Right atrium auricular region (tissue), 2 donors: Measurements from ENCODE around the gene ITGAE. TPM values are rescaled to one million over a fixed set of nuclear protein-coding genes. Genes with fewer than 3 reads are reported as not detected.
"Not testable (repeated sequence)": the region's sequence is repeated elsewhere in the genome, so short reads cannot be mapped to it uniquely, and the experiment has no call there.

Source experiments
- DNase-seq: peaks from one replicate; pipeline ENCODE4 v3.0.0-alpha.2; 2019; ENCODE audit warnings: low spot score
- H3K27ac ChIP-seq, 2 donors: fragments of 200-600 bp; sonication (generic); 1 replicate in 1 of 2; 2 replicates in 1 of 2; pipeline ENCODE4 v1.5.1; 2016 to 2019
- H3K27me3 ChIP-seq, 2 donors: fragments of 200-600 bp; sonication (generic); one replicate each; pipeline versions ENCODE4 v1.5.1 to v1.6.0; 2017 to 2019
- H3K36me3 ChIP-seq: fragments of 200-600 bp; sonication (generic); one replicate; pipeline ENCODE4 v1.5.1; 2016
- H3K4me1 ChIP-seq, 2 donors: fragments of 200-600 bp; sonication (generic); one replicate each; pipeline versions ENCODE4 v1.5.1 to v1.6.0; 2017 to 2019
- H3K4me3 ChIP-seq, 2 donors: fragments of 200-600 bp; sonication (generic); 1 replicate in 1 of 2; 2 replicates in 1 of 2; pipeline ENCODE4 v1.5.1; 2017 to 2019; ENCODE audit warnings: mild to moderate bottlenecking in 1 of 2, moderate library complexity in 1 of 2
- H3K9me3 ChIP-seq, 2 donors: fragments of 200-600 bp; sonication (generic); one replicate each; pipeline ENCODE4 v1.5.1; 2019
- total RNA-seq, 2 donors: library from RNA; depleted of rRNA; stranded (reverse); fragments of >200 nt; gene quantifications; one replicate each; pipeline ENCODE4 v1.1.0, GENCODE V29; 2016
- TF ChIP-seq, protein P1 (sequence below), 2 donors: fragments of 200-600 bp; sonication (generic); IDR thresholded peaks; one replicate each; pipeline ENCODE4 v1.5.1; 2019; ENCODE audit warnings: antibody characterized with exemption in 2 of 2

The ITGAE gene
- total RNA-seq, 2 donors from 2014 or later = 23.4 to 26.1 TPM

DNA sequence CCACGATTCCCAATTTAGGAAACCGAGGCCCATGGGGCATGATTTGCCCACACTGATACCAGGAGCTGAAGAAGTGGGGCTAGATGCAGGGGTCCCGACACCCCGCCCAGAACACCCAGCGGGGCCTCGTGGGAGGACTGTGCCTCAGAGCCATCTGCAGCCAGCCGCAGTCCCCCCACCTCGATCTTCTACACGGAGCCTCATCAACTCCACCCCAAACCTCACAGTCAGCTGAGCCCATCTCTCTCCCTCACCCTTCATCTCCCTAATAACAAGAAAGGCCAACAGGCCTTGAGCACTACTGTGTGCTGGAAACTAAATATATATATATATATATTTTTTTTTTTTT lies 4.2 kb downstream of the ITGAE start:
- no peak for DNase-seq
- Histone ChIP-seq H3K4me1 (peaks cover 0 to 19% of the 10 kb centered on the region in 2 donors), H3K36me3 (no peaks in the 10 kb centered on the region), H3K27ac (no peak overlapping the region), H3K27me3 (no peaks in the 10 kb centered on the region), H3K9me3 (no peaks in the 10 kb centered on the region), H3K4me3 (no peak overlapping the region)
- TF ChIP-seq, protein P1, sequence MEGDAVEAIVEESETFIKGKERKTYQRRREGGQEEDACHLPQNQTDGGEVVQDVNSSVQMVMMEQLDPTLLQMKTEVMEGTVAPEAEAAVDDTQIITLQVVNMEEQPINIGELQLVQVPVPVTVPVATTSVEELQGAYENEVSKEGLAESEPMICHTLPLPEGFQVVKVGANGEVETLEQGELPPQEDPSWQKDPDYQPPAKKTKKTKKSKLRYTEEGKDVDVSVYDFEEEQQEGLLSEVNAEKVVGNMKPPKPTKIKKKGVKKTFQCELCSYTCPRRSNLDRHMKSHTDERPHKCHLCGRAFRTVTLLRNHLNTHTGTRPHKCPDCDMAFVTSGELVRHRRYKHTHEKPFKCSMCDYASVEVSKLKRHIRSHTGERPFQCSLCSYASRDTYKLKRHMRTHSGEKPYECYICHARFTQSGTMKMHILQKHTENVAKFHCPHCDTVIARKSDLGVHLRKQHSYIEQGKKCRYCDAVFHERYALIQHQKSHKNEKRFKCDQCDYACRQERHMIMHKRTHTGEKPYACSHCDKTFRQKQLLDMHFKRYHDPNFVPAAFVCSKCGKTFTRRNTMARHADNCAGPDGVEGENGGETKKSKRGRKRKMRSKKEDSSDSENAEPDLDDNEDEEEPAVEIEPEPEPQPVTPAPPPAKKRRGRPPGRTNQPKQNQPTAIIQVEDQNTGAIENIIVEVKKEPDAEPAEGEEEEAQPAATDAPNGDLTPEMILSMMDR (IDR thresholded peaks at IDR 0.05) = no peak

DNA sequence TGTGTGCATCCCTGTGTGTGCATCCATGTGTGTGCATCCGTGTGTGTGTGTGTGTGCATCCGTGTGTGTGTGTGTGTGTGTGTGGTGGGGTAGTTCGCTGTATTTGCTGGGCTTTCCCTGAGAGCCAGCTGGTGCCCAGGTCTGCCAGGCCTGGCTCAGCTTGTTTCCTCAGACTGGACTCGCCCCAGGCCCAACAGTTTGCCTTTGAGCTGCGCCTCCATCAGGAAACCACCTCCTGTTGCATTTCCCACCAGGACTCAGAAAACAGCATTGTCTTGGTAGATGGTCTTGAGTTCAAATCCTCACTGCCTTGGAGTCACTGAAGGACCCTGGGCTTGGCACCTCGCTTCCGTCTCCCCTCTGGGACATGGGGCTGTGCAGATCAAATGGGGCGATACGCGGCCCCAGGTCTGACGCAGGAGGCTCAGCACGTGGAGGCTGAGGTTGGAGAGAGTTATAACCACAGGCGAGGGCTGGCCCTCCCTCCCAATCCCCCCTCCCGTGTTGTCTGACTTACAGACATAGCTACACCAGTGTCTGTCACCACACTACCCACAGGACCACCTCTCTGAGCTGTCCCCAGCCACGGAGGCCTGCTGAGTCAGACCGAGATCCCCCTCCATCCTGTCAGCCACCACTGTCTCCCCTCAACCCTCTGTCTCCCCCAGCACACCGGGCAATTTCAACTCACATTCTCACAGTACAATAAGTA lies 4.7 kb downstream of the ITGAE start:
- no peaks in the 10 kb centered on the region for H3K27me3 ChIP-seq
- no peaks in the 10 kb centered on the region for H3K9me3 ChIP-seq
- H3K4me3 ChIP-seq = no peak overlapping the region
- H3K4me1 ChIP-seq = peaks cover 0 to 19% of the 10 kb centered on the region in 2 donors
- H3K36me3 ChIP-seq = no peaks in the 10 kb centered on the region
- TF ChIP-seq, protein P1 (IDR thresholded peaks at IDR 0.05) = no peak
- no peak overlapping the region for H3K27ac ChIP-seq
- no peak for DNase-seq

DNA sequence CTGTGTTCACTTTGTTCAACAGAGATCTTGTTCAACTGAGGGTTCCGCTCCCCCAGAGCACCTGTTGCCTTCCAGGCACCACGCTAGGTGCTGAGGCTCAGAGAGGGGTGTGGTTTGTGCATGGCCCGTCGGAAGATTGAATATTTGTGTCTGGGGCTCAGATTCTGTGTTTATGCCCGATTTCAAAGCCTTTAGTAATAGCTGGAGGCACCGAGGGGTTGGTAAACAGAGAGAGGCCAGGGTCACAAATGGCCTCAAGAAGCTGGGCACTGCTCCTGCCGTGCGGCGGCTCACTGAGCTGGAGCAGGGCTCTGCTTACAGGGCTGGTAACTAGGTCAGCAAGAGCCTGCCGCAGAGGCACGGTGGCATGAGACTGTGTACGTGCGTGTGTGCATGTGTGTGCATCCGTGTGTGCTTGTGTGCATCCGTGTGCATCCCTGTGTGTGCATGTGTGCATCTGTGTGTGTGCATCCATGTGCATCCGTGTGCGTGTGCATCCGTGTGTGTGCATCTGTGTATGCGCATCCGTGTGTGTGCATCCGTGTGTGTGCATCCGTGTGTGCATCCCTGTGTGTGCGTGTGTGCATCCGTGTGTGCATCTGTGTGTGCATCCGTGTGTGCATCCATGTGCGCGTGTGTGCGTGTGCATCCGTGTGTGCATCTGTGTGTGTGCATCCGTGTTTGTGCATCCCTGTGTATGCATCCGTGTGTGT lies 5.4 kb downstream of the ITGAE start:
- Histone ChIP-seq H3K27ac (no peak overlapping the region), H3K9me3 (no peaks in the 10 kb centered on the region)

DNA sequence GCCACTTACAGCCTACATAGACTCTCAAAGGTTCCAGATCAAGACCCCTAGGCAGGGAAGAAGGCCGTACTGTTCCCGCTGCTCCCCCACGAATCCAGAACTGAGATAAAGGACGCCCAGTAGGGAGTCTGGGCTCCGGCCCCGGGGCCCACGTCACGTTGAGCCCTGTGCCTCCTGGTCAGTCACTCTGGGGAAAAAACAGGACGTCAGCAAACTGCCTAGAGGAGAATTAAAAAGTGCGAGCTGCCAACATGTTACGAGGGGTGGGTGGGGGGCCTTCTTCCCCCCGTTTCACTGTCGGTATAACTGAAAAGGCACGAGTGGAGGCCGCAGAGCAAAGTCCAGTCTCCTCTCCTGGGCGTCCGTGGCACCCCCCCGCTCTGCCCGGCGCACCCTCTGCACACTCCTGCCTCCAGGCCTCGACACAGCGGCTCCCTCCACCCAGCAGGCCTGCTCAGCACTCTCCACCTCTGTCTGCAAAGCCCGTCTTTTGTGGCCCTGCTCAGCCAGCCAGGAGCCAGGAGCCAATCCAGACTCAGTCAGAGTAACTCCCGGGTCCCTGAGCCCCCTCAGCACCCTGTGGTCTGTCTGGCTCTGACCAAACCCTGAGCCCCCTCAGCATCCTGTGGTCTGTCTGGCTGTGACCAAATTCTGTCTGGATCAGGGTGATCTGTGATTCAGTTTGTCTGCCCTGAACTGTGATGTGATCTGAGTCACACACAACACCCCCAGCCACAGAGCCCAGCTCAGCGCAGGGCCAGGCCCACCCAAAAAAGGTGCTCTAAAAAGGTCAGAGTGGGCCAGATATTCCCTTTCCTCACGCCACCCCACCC lies 6.2 kb downstream of the ITGAE start:
- TF ChIP-seq, protein P1 (IDR thresholded peaks at IDR 0.05) = no peak
- no peaks in the 10 kb centered on the region for H3K27me3 ChIP-seq
- H3K9me3 ChIP-seq = no peaks in the 10 kb centered on the region
- H3K4me3 ChIP-seq = no peak overlapping the region
- H3K4me1 ChIP-seq = peaks cover 0 to 11% of the 10 kb centered on the region in 2 donors
- DNase-seq = no peak
- H3K36me3 ChIP-seq = no peaks in the 10 kb centered on the region
- H3K27ac ChIP-seq = no peak overlapping the region

More for the DNA sequence above, 5.4 kb downstream of the ITGAE start:
- H3K4me1 ChIP-seq = peaks cover 0 to 15% of the 10 kb centered on the region in 2 donors
- TF ChIP-seq, protein P1 (IDR thresholded peaks at IDR 0.05) = no peak
- no peaks in the 10 kb centered on the region for H3K36me3 ChIP-seq
- DNase-seq = no peak
- H3K4me3 ChIP-seq = no peak overlapping the region
- no peaks in the 10 kb centered on the region for H3K27me3 ChIP-seq

DNA sequence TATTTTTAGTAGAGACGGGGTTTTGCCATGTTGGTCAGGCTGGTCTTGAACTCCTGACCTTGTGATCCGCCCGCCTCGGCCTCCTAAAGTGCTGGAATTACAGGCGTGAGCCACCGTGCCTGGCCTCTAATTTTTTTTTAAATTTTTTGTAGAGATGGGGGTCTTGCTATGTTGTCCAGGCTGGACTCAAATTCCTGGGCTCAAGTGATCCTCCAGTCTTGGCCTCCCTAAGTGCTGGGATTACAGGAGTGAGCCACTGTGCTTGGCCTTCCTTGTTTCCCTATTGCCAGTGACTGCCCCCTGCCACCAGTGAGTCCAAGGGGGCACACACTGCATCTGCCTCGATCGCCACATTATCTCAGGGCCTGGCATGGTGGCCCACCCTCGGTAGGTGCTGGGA lies 6.8 kb downstream of the ITGAE start:
- peaks cover 0 to 10% of the 10 kb centered on the region in 2 donors for H3K4me1 ChIP-seq
- not testable (repeated sequence) for H3K36me3 ChIP-seq, H3K27ac ChIP-seq, H3K4me3 ChIP-seq, H3K27me3 ChIP-seq, H3K9me3 ChIP-seq, DNase-seq

DNA sequence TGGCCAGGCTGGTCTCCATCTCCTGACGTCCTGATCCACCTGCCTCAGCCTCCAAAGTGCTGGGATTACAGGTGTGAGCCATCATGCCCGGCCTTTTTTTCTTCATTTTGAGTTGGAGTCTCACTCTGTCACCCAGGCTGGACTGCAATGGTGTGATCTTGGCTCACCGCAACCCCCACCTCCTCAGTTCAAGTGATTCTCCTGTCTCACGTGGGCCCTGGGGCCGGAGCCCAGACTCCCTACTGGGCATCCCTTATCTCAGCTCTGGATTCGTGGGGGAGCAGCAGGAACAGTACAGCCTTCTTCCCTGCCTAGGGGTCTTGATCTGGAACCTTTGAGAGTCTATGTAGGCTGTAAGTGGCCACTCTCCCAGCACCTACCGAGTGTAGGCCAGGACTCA lies 7.7 kb downstream of the ITGAE start:
- H3K9me3 ChIP-seq, H3K36me3 ChIP-seq, H3K4me3 ChIP-seq, H3K27me3 ChIP-seq, H3K4me1 ChIP-seq, DNase-seq, H3K27ac ChIP-seq: not testable (repeated sequence)
